HG02763 (cell line): ENCODE results near the gene TVP23A.
"Not testable (repeated sequence)": the region's sequence is repeated elsewhere in the genome, so short reads cannot be mapped to it uniquely, and the experiment has no call there.

Experiments
- ATAC-seq: cut with Tn5 transposase; IDR thresholded peaks from one replicate; pipeline ENCODE4 v1.9.1; 2021; ENCODE audit warnings: mild to moderate bottlenecking, moderate library complexity; ENCODE audit not compliant: unreplicated experiment

The TVP23A gene

GRCh38 chr16:10752843-10753523 is 65.6 kb downstream of the TVP23A start:
- ATAC-seq = peak; percentile 54

- ATAC-seq = no peak
These were observed 67.3 kb downstream of the TVP23A start for GRCh38 chr16:10751291-10751697.

- ATAC-seq = no peak
These were observed 67.8 kb downstream of the TVP23A start for GRCh38 chr16:10750793-10751192.

- ATAC-seq = no peak
These were observed 72.8 kb downstream of the TVP23A start for GRCh38 chr16:10745841-10746240.

GRCh38 chr16:10744370-10745030 is 74.1 kb downstream of the TVP23A start:
- ATAC-seq = no peak

- ATAC-seq = peak; percentile 82
These were observed 74.8 kb downstream of the TVP23A start, which contains the start of gene NUBP1 for GRCh38 chr16:10743610-10744369. Gene NUBP1, plus strand, starts transcription at chr16:10743842. Its CDS starts 22 bp downstream, at chr16:10743864.

GRCh38 chr16:10743227-10743609 is 75.4 kb downstream of the TVP23A start:
- no peak for ATAC-seq

- ATAC-seq = no peak
These were observed 76.8 kb downstream of the TVP23A start for GRCh38 chr16:10741844-10742243.

- ATAC-seq = not testable (repeated sequence)
These were observed 77.3 kb downstream of the TVP23A start for GRCh38 chr16:10741249-10741648.

GRCh38 chr16:10740845-10741208 is 77.8 kb downstream of the TVP23A start:
- no peak for ATAC-seq

GRCh38 chr16:10740000-10740844 is 78.4 kb downstream of the TVP23A start:
- no peak for ATAC-seq

- ATAC-seq = peak; percentile 67
These were observed 80.1 kb downstream of the TVP23A start for GRCh38 chr16:10738231-10739077.

GRCh38 chr16:10737068-10737625 is 81.4 kb downstream of the TVP23A start:
- no peak for ATAC-seq

- no peak for ATAC-seq
These were observed 86.8 kb downstream of the TVP23A start for GRCh38 chr16:10731790-10732189.

GRCh38 chr16:10729104-10730048 is 89.2 kb downstream of the TVP23A start:
- ATAC-seq = no peak

- ATAC-seq = no peak
These were observed 90.3 kb downstream of the TVP23A start for GRCh38 chr16:10728003-10728887.
